Smooth muscle cell (in vitro differentiated cells): ENCODE measurements around the gene CYREN. TPM values are rescaled to one million over a fixed set of nuclear protein-coding genes. Genes with fewer than 3 reads are reported as not detected.

Source experiments
- DNase-seq: peaks from one replicate; lab custom pipeline; 2025; ENCODE audit not compliant: unreplicated experiment; lab: John Stamatoyannopoulos, UW
- H2AFZ ChIP-seq: fragments of 200-600 bp; sonication (generic); 2 replicates; pipeline ENCODE4 v1.6.0; 2016; ENCODE audit warnings: antibody characterized with exemption, low read depth, mild to moderate bottlenecking
- H3F3A ChIP-seq: fragments of 200-600 bp; sonication (generic); 2 replicates; pipeline ENCODE4 v1.6.0; 2017; ENCODE audit warnings: antibody characterized with exemption, low read depth
- H3K27ac ChIP-seq: fragments of 200-600 bp; sonication (generic); 2 replicates; pipeline ENCODE4 v1.5.1; 2016; ENCODE audit warnings: low read depth, mild to moderate bottlenecking
- H3K27me3 ChIP-seq: fragments of 200-600 bp; sonication (generic); 2 replicates; pipeline ENCODE4 v1.6.1; 2016; ENCODE audit warnings: low read depth, mild to moderate bottlenecking
- H3K36me3 ChIP-seq: fragments of 200-600 bp; sonication (generic); 2 replicates; pipeline ENCODE4 v1.5.1; 2016; ENCODE audit warnings: low read depth
- H3K4me1 ChIP-seq: fragments of 200-600 bp; sonication (generic); 2 replicates; pipeline ENCODE4 v1.5.1; 2016; ENCODE audit warnings: low read depth
- H3K4me2 ChIP-seq: fragments of 200-600 bp; sonication (generic); 2 replicates; pipeline ENCODE4 v1.6.0; 2016; ENCODE audit warnings: mild to moderate bottlenecking
- H3K4me3 ChIP-seq: fragments of 200-600 bp; sonication (generic); 2 replicates; pipeline ENCODE4 v1.5.1; 2016; ENCODE audit warnings: mild to moderate bottlenecking
- H3K79me2 ChIP-seq: fragments of 200-600 bp; sonication (generic); 2 replicates; pipeline ENCODE4 v1.6.0; 2016; ENCODE audit warnings: low read depth, mild to moderate bottlenecking
- H3K9ac ChIP-seq: fragments of 200-600 bp; sonication (generic); 2 replicates; pipeline ENCODE4 v1.6.0; 2016; ENCODE audit warnings: low read depth
- H3K9me3 ChIP-seq: fragments of 200-600 bp; sonication (generic); replicated peaks from 2 replicates; pipeline ENCODE4 v1.5.1; 2016; ENCODE audit warnings: low read depth
- H4K20me1 ChIP-seq: fragments of 200-600 bp; sonication (generic); 2 replicates; pipeline ENCODE4 v1.6.0; 2016; ENCODE audit warnings: low read depth
- WGBS: methylation state at CpG from one replicate; pipeline ENCODE4 v1.1.7; 2016; ENCODE audit warnings: low lambda C conversion rate; 5-methylcytosine and 5-hydroxymethylcytosine counted together
- polyA plus RNA-seq: library from polyadenylated mRNA; unstranded; fragments of >200 nt; fragmentation: Nextera tagmentation; extraction: Ambion mirVana; gene quantifications from 2 replicates; pipeline ENCODE4 v1.2.1, GENCODE V29; 2016
- total RNA-seq: library from RNA; depleted of rRNA; stranded (reverse); fragments of >200 nt; gene quantifications from 2 replicates; pipeline ENCODE4 v1.2.3, GENCODE V29; 2014
- TF ChIP-seq, protein P1 (sequence below): fragments of 200-600 bp; sonication (generic); IDR thresholded peaks from 2 replicates; pipeline ENCODE4 v1.5.1; 2017; ENCODE audit warnings: borderline replicate concordance, mild to moderate bottlenecking, antibody characterized with exemption; ENCODE audit not compliant: insufficient read depth, poor library complexity, severe bottlenecking

CYREN gene
- total and polyA plus RNA-seq, 2 experiments from 2014 or later, result 33.4 to 38.2 TPM

DNA sequence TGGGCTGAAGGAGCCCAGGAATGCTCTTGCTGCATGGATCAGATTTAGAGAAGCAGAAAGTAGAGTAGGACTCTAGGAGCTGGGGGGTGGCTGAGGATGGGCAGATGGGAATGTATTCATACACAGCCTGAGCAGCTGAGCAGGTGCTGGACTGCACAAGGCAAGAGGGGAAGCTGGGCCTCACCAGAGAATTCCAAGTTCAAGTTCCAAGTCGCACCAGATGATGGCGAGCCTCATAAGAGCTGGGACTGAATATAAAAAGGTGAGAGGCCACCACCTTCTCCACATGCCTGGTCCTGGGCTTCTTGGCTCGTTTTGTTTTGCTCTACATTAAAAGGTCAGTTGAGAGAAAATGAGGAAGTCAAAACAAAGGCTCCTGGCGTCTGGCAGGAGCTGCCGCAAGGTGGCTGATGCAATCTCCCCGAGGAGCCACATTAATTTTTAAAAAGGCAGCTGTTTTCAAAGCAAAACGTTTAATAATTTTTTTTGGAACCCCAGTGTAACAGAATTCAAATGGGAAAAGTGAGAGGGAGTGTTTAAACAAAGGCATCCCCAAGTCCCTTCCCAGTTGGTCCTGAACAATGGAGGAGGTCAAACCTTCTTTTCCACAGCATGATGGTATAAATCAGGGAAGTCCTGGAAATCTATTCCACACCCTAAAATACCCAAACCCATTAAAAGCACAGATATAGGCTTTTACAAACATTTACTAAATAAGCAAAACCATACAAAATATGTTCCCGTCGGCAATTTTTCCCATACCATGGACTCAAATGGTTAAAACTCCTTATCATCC lies 9.5 kb downstream of the CYREN start:
- TF ChIP-seq, protein P1, sequence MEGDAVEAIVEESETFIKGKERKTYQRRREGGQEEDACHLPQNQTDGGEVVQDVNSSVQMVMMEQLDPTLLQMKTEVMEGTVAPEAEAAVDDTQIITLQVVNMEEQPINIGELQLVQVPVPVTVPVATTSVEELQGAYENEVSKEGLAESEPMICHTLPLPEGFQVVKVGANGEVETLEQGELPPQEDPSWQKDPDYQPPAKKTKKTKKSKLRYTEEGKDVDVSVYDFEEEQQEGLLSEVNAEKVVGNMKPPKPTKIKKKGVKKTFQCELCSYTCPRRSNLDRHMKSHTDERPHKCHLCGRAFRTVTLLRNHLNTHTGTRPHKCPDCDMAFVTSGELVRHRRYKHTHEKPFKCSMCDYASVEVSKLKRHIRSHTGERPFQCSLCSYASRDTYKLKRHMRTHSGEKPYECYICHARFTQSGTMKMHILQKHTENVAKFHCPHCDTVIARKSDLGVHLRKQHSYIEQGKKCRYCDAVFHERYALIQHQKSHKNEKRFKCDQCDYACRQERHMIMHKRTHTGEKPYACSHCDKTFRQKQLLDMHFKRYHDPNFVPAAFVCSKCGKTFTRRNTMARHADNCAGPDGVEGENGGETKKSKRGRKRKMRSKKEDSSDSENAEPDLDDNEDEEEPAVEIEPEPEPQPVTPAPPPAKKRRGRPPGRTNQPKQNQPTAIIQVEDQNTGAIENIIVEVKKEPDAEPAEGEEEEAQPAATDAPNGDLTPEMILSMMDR, result no peak
- DNase-seq, result no peak
- Histone ChIP-seq H3K9ac (no peak overlapping the region), H3K4me1 (peaks cover 13% of the 10 kb centered on the region), H3K36me3 (no peaks in the 10 kb centered on the region), H3K4me2 (peak overlapping the region; percentile 75), H3K4me3 (no peak overlapping the region), H4K20me1 (no peaks in the 10 kb centered on the region), H3K27me3 (no peaks in the 10 kb centered on the region), H3K27ac (peak overlapping the region; percentile 61), H3K79me2 (no peaks in the 10 kb centered on the region), H3F3A (peaks cover 12% of the 10 kb centered on the region), H2AFZ (no peak overlapping the region), H3K9me3 (peaks cover 4% of the 10 kb centered on the region)
- 74% methylated on average over 9 of the region's 9 CpGs for WGBS

DNA sequence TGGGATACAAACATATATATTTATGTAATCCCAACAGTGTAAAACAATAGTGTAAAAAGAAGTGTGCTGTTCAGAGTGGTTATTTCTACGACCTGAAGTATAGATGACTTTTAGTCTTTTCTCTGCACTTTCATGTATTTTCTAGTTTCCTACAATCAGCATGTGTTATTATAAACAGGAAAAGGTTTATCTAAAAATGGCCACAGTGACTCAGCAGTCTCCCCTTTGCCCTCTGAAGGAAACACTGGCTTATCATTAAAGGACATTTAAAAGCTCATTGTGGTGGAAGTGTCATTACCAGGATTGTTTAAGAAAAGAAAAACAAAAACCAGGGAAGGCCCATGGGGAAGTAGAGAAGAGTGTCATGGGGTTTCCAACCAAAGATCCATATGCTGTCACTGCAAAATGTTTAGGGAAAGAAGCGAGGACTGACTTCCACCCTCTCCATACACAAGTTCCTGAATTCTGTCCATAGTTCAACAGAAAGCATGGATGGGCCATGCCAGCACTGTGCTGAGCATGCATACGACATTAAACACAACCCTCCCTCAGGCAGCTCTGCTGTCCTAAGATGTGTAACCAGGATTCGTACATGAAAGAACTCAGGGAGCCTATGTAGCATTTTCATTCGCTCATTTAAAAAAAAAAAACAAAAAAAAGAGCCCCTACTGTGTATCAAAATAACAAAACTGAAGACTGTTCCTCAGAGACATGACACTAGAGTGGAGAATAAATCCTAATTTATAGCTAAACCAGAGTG lies 10.2 kb downstream of the CYREN start:
- peak overlapping the region; percentile 61 for H3K27ac ChIP-seq
- DNase-seq, result no peak
- no peak overlapping the region for H2AFZ ChIP-seq
- no peaks in the 10 kb centered on the region for H3K27me3 ChIP-seq
- H3K4me2 ChIP-seq, result peak overlapping the region; percentile 75
- no peaks in the 10 kb centered on the region for H4K20me1 ChIP-seq
- H3K79me2 ChIP-seq, result no peaks in the 10 kb centered on the region
- peaks cover 13% of the 10 kb centered on the region for H3K4me1 ChIP-seq
- peaks cover 7% of the 10 kb centered on the region for H3K9me3 ChIP-seq
- H3K36me3 ChIP-seq, result no peaks in the 10 kb centered on the region
- TF ChIP-seq, protein P1, result no peak
- H3K9ac ChIP-seq, result no peak overlapping the region
- peaks cover 12% of the 10 kb centered on the region for H3F3A ChIP-seq
- WGBS, result 46% methylated on average over 5 of the region's 5 CpGs
- no peak overlapping the region for H3K4me3 ChIP-seq

DNA sequence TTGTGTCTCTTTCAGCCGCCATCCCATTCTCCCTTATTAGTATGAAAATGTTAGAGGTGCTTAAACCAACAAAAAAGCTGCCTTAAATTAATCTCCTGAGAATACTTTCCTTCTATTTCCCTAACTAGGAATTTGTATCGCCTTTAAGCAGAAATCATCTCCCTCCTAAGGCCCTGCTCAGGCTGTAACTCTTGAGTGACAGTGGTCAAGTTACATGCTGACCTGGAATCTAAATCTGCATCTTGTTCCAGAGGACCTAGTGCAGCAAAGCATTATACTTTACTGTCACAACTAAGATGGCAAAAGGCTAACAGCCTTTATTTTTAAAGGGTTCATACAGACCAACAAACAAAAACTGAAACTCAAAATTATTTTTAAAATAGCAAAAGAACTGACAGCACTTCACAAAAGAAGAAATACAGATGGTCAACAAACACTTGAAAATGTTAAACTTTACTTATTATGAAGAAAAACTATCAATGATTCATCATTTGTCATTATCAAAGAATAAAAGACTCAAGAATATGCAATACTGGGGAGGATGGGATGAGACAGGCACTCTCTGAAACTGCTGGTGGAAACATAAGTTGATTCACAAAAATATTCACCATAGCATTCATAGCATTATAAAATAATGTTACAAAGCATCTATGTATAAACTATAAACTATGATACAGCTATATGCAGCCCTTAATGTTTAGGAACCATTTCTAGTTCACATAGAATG lies 11.0 kb downstream of the CYREN start:
- Histone ChIP-seq H4K20me1 (no peaks in the 10 kb centered on the region), H3K27ac (peak overlapping the region; percentile 61), H2AFZ (no peak overlapping the region), H3K4me3 (no peak overlapping the region), H3K79me2 (no peaks in the 10 kb centered on the region), H3K4me2 (peak overlapping the region; percentile 75), H3K9me3 (peaks cover 9% of the 10 kb centered on the region), H3K36me3 (no peaks in the 10 kb centered on the region), H3K4me1 (peaks cover 13% of the 10 kb centered on the region), H3K27me3 (no peaks in the 10 kb centered on the region), H3F3A (peaks cover 12% of the 10 kb centered on the region), H3K9ac (no peak overlapping the region)
- TF ChIP-seq, protein P1, result no peak
- 88% methylated on average over 2 of the region's 2 CpGs for whole genome bisulfite sequencing
- no peak for DNase-seq
